A673 (cell line): ENCODE measurements around the gene DNMT3L. TPM values are rescaled to one million over a fixed set of nuclear protein-coding genes. Genes with fewer than 3 reads are reported as not detected.

Experiments
- BruUV-seq: library from RNA; stranded (reverse); fragments of 400-500 nt; replicated peaks from 2 replicates; lab custom pipeline; 2021; lab: Mats Ljungman, UMichigan
- CTCF ChIA-PET: fragments of 300-600 bp; sonication (Branson Sonifier 250); formaldehyde crosslinking; loops from one replicate; lab custom pipeline; 2022; ENCODE audit warnings: antibody characterized with exemption; lab: Charles Lee
- POLR2A ChIA-PET: fragments of 300-600 bp; sonication (Branson Sonifier 250); formaldehyde crosslinking; loops from one replicate; lab custom pipeline; 2022; ENCODE audit warnings: antibody characterized with exemption; ENCODE audit not compliant: low non-redundant PET; lab: Charles Lee
- DNase-seq: peaks from one replicate; pipeline ENCODE4 v3.0.0-alpha.2; 2015; ENCODE audit warnings: low spot score
- H3K27ac ChIP-seq: fragments of 200-600 bp; sonication (generic); 2 replicates; pipeline ENCODE4 v1.5.1; 2016; ENCODE audit warnings: mixed run types, low read depth, mild to moderate bottlenecking, mixed read lengths, antibody characterized with exemption, low read length; ENCODE audit not compliant: poor library complexity, severe bottlenecking
- H3K27me3 ChIP-seq: fragments of 200-600 bp; sonication (generic); replicated peaks from 2 replicates; pipeline ENCODE4 v1.6.1; 2017; ENCODE audit warnings: mixed run types, low read depth, mild to moderate bottlenecking, mixed read lengths, antibody characterized with exemption, low read length; ENCODE audit not compliant: insufficient read depth, poor library complexity
- H3K36me3 ChIP-seq: fragments of 200-600 bp; sonication (generic); 2 replicates; pipeline ENCODE4 v1.6.1; 2016; ENCODE audit warnings: mixed run types, mild to moderate bottlenecking, mixed read lengths, antibody characterized with exemption, low read length; ENCODE audit not compliant: insufficient read depth, poor library complexity, severe bottlenecking
- H3K4me1 ChIP-seq: fragments of 200-600 bp; sonication (generic); 2 replicates; pipeline ENCODE4 v1.6.1; 2017; ENCODE audit warnings: mixed run types, mild to moderate bottlenecking, mixed read lengths, antibody characterized with exemption, low read length; ENCODE audit not compliant: insufficient read depth, poor library complexity, severe bottlenecking
- H3K4me3 ChIP-seq: fragments of 200-600 bp; sonication (generic); 2 replicates; pipeline ENCODE4 v1.5.1; 2016; ENCODE audit warnings: low read depth, mixed run types, mild to moderate bottlenecking, mixed read lengths, low read length; ENCODE audit not compliant: poor library complexity, severe bottlenecking
- H3K9me3 ChIP-seq: fragments of 200-600 bp; sonication (generic); 2 replicates; pipeline ENCODE4 v1.6.1; 2016; ENCODE audit warnings: mixed run types, low read depth, mild to moderate bottlenecking, mixed read lengths, antibody characterized with exemption, low read length; ENCODE audit not compliant: poor library complexity, severe bottlenecking
- EZH2 ChIP-seq: fragments of 200-600 bp; sonication (generic); IDR thresholded peaks from 2 replicates; pipeline ENCODE4 v1.6.1; 2017; ENCODE audit warnings: borderline replicate concordance, low read depth, mild to moderate bottlenecking, mixed read lengths, antibody characterized with exemption, low read length; ENCODE audit not compliant: poor library complexity, severe bottlenecking
- intact Hi-C: fragments of 100-400 bp; cut with micrococcal nuclease; formaldehyde crosslinking; loops from one replicate; pipeline ENCODE4 v1.10.0; 2022; ENCODE audit not compliant: unreplicated experiment
- total RNA-seq: library from RNA; stranded (reverse); gene quantifications from 2 replicates; pipeline ENCODE4 v1.2.3, GENCODE V29; 2021
- TF ChIP-seq, protein P1 (sequence below): fragments of 300-800, 200-600 bp; sonication (generic); conservative IDR thresholded peaks from 2 replicates; pipeline ENCODE4 v1.5.1; 2017; ENCODE audit warnings: low read depth, mild to moderate bottlenecking, antibody characterized with exemption, low read length, moderate library complexity, mixed read lengths

The DNMT3L gene
- total RNA-seq, 1 experiment from 2014 or later = not detected

DNA sequence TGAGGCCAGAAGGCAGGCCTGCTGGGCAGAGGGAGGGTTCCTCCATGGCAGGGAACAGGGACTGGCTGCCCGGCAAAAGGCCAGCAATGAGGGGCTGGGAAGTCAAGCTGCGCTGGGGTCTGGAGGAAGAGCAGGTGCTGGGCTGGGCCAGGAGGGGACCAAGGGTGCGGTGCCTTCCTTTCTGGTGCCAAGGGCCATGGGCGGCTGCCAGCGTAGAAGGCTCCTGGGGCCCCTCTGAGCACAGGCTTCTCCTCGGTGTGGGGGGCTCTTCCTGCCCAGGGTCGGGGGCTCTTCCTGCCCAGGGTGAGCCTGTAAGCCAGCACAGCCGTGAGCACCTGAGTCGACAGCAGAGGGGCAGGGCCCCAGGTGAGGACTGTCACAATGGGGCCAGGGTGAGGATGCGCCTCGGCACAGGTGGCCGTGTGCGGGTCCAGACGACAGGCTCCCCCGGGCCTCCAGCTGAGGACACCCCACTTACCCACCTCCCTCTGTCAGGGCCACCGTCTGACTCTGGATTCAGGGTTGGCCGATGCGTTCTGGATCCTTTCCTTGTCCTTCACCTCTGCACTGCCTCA, 10.7 kb upstream of the DNMT3L start:
- BruUV-seq = no TSS peak
- Histone ChIP-seq H3K27ac (no peak overlapping the region), H3K36me3 (no peaks in the 10 kb centered on the region), H3K27me3 (no peaks in the 10 kb centered on the region), H3K9me3 (no peaks in the 10 kb centered on the region), H3K4me1 (no peaks in the 10 kb centered on the region), H3K4me3 (no peak overlapping the region)
- no peak for DNase-seq
- POLR2A ChIA-PET = no interaction called here
- intact Hi-C loops = no loop called here
- TF ChIP-seq, protein P1, sequence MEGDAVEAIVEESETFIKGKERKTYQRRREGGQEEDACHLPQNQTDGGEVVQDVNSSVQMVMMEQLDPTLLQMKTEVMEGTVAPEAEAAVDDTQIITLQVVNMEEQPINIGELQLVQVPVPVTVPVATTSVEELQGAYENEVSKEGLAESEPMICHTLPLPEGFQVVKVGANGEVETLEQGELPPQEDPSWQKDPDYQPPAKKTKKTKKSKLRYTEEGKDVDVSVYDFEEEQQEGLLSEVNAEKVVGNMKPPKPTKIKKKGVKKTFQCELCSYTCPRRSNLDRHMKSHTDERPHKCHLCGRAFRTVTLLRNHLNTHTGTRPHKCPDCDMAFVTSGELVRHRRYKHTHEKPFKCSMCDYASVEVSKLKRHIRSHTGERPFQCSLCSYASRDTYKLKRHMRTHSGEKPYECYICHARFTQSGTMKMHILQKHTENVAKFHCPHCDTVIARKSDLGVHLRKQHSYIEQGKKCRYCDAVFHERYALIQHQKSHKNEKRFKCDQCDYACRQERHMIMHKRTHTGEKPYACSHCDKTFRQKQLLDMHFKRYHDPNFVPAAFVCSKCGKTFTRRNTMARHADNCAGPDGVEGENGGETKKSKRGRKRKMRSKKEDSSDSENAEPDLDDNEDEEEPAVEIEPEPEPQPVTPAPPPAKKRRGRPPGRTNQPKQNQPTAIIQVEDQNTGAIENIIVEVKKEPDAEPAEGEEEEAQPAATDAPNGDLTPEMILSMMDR = no peak
- TF ChIP-seq EZH2 = no peak
- CTCF ChIA-PET = no interaction called here

DNA sequence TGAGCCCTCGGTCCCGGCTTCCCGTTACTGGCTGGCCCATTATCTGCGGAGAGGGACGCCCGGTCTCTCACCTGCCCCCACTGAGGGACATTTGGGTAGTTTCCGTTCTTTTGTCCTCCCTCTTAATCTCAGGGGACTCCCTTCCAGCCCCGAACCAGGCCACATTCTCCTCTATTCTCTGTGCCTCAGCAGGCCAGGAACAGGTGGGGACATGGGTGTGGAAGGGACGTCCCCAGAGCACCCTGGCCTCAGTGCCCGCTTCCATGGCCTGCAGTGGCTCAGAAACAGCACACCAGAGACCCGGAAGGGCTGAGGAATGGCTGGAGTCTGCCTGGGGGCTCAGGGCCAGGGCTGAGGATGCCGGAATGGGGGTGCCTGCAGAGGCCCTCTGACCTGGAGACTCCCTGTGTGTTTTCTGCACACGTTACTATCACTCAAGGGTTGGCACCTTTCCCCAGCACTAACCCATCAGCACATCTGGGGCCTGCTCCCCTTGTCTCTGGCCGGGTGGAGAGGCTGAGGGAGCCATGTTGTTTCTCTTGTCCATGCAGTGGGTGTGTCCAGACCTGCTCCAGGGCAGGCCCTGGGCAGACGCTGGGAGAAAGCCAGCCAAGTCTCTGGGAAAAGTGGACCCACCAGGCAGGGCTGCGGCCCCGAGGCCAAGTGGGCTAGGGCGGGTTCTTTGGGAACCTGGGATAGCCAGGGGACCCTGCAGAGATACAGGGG, 10.0 kb upstream of the DNMT3L start:
- no peak overlapping the region for H3K27ac ChIP-seq
- no peak overlapping the region for H3K4me3 ChIP-seq
- no peaks in the 10 kb centered on the region for H3K4me1 ChIP-seq
- POLR2A ChIA-PET = no interaction called here
- TF ChIP-seq, protein P1 = no peak
- TF ChIP-seq EZH2 = no peak
- intact Hi-C loops = no loop called here
- H3K27me3 ChIP-seq = no peaks in the 10 kb centered on the region
- H3K36me3 ChIP-seq = no peaks in the 10 kb centered on the region
- H3K9me3 ChIP-seq = no peaks in the 10 kb centered on the region
- no peak for DNase-seq
- no TSS peak for BruUV-seq
- CTCF ChIA-PET = no interaction called here

DNA sequence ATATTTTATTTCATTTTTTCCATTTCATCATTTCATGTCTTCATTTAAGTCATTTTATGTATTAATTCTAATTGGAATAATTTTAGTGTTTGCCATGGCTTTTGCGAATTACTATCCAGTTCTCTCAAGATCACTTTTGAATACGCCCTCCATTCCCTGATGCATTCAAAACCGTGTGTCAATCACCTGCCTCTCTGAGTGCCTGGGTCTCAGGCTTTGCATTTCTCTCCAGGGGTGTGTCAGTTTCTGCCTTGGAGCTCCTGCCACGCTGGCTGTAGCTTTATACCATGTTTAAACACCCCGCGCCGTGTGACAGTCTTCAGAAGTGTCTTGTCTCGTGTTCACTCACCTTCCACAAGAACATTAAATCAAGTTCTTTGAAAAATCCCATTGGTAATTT, 7.4 kb upstream of the DNMT3L start:
- DNase-seq = no peak
- ChIA-PET POLR2A (no interaction called here), CTCF (no interaction called here)
- no peak for TF ChIP-seq EZH2
- TF ChIP-seq, protein P1 = no peak
- Histone ChIP-seq H3K36me3 (no peaks in the 10 kb centered on the region), H3K9me3 (no peaks in the 10 kb centered on the region), H3K27me3 (no peaks in the 10 kb centered on the region), H3K4me1 (no peaks in the 10 kb centered on the region), H3K4me3 (no peak overlapping the region), H3K27ac (no peak overlapping the region)
- no TSS peak for BruUV-seq
- intact Hi-C loops = no loop called here
